CD4-positive, alpha-beta T cell treated with Interleukin-15 for 1 hour (primary cell): ENCODE results near the gene ESYT2.
"Not testable (repeated sequence)": the region's sequence is repeated elsewhere in the genome, so short reads cannot be mapped to it uniquely, and the experiment has no call there.

Experiments
- DNase-seq: peaks from one replicate; pipeline ENCODE4 v3.0.0-alpha.2; 2020

ESYT2 gene

GRCh38 chr7:158829342-158830210 is at the start of gene ESYT2:
Gene ESYT2, minus strand, starts transcription at chr7:158829509. Its CDS starts 91 bp downstream, at chr7:158829418.
- peak; percentile 98 for DNase-seq

- DNase-seq: not testable (repeated sequence)
Measured at GRCh38 chr7:158878151-158879079, 49.1 kb upstream of the ESYT2 start.

GRCh38 chr7:158876984-158877383 is 47.7 kb upstream of the ESYT2 start:
- DNase-seq: no peak

DNA sequence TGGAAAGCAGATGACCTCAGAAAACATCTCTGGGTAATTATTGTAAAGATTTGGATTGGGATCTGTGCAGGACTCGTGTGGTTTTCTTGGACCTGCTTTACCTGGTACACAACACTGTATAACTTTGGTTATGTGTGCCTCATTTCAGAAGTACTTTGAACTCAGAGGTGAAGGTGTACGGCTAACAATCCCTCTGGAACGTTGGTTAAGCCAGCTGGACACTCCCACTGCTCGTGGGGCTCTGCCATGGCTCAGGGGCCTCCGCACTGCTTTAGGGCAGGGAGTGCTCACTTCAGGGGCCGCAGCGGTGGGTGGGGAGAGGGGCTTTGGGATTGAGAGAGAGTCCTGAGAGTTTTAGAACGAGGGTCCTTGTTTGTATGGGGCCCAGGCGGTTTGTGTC is 40.6 kb upstream of the ESYT2 start:
- no peak for DNase-seq

DNA sequence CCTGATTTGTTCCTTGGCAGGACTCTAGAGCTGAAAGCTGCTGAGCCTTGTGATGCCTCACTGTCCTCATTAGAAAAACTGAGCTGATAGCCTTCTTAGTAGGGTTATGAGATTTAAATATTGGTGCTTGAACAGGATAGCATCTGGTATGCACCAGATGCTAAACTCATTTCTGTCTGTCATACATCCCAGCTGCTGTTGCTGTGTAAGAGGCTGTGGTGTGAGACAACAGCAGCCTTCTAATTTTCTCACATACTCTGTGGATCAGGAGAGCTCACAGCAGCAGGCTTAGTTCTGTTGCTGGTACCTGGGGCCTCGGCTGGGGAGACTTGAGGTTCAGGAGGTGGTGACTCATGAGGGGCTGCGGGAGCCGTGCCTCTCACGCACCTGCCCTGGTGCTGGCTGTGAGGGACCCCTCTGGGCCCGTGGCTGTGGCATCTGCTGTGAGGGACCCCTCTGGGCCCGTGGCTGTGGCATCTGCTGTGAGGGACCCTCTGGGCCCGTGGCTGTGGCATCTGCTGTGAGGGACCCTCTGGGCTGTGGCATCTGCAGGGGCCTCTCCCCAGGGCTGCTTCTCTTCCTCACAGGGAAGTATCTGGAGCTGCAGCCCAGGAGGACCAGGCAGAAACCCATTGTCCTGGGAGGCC is 39.6 kb upstream of the ESYT2 start:
- no peak for DNase-seq

- no peak for DNase-seq
Measured at GRCh38 chr7:158867214-158867984, 38.1 kb upstream of the ESYT2 start.

- DNase-seq: no peak
Measured at GRCh38 chr7:158865977-158866376, 36.7 kb upstream of the ESYT2 start.

DNA sequence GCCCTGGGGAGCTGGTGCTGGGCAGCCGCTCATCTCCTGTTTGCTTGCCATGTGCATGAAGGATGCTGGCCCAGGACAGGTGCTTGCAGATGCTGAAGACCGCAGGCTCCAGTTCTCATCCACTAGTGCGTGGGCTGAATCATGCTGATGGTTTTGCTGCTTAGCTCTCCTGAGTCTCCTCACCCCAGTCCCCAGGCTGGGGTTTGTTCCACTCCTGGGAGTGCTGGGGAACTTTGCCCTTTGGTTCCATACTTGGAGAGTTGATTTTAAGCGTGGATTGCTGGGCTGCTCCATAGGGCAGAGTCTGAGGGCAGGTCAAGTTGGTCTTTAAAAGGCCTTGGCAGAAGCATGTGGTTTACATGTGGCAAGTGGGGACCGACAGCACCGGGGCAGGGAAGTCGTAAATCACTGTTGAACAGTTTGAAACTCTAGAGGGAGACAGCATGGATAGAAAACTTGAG is 36.2 kb upstream of the ESYT2 start:
- no peak for DNase-seq

DNA sequence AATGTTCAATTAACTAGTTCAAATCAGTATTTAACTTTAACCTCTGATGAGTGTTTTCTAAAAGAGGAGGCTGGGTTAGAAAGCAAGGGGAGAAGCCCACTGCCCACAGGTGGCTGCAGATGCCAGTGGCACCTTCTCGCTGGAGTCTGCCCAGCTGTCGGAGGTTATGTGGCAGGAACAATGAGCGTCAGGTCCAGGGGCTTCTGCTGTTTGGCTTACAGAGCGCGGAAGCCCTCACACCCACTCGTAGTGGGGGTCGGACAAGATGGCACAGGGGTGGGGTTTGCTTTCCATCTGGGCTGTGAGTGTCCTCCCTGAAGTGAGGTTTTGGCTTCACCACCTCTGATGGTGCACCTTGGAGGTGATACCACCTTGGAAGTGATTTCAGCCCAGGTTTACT is 35.5 kb upstream of the ESYT2 start:
- DNase-seq: no peak

- no peak for DNase-seq
Measured at GRCh38 chr7:158864507-158864820, 35.2 kb upstream of the ESYT2 start.

GRCh38 chr7:158863611-158864506 is 34.5 kb upstream of the ESYT2 start:
- DNase-seq: peak; percentile 38

DNA sequence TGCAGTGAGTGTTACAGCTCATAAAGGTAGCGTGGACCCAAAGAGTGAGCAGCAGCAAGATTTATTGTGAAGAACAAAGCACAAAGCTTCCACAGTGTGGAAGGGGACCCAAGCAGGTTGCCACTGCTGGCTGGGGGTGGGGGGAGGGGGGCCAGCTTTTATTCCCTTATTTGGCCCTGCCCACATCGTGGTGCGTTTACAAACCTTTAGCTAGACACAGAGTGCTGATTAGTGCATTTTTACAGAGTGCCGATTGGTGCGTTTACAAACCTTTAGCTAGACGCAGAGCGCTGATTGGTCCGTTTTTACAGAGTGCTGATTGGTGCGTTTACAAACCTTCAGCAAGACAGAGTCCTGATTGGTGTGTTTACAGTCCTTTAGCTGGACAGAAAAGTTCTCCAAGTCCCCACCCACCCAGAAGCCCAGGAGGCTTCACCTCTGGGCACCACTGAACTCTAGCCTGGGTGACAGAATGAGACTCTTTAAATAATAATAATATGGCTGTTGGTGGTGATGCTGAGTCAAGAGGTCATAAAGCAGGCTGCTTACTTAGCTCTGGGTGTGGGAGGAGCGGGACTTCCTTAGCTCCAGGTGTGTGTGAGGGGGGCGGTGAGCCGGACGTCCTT is 33.8 kb upstream of the ESYT2 start:
- DNase-seq: not testable (repeated sequence)

DNA sequence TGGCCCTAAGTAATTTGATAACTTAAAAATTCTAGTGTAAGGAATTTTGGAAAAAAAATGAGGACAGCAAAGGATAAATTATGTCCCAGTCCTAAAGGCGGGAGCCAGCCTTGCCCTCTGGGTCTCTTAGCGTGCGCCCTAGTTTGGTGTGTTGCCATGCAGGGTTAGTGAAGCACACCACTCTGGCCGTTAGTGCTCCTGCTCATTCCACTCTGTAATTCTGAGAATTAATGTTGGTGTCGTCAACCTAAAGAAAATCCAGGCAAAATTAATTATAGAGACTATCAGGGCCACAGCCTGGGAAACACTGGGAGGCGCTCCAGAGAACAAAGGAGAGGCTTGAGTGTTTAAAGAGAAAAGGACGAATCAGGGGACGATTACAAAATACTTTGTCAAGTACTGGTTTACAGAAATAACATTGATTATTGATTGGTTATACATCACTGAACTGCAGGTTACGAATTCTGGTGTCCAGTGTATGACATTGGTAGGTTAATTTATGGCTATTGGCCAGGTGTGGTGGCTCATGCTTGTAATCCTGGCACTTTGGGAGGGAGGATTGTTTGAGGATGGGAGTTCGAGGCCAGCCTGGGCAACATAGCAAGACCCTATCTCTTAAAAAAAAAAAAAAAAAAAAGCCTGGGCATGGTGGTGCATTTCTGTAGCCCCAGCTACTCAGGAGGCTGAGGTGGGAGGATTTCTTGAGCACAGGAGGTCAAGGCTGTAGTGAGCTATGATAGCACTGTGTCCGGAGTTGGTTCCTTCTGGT is 32.8 kb upstream of the ESYT2 start:
- DNase-seq: no peak

GRCh38 chr7:158861004-158861787 is 31.9 kb upstream of the ESYT2 start:
- DNase-seq: no peak

DNA sequence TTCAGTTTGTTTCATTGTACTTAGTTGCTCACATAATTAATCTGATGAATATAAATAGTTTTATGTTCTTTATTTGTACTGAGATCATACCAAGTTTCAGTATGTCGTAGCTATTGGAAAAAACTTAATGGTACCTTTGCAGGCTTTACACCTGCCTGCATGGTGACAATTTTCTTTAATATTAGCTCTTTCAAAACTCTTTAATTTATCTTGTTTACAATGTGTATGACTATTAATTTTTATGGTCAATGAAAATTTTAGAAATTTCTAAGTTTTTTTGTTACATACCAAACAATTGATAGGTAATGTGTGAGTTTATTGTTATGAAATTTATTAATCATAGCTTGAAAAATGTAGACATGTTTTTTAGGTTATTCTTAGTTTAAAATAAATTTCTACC is 31.1 kb upstream of the ESYT2 start:
- DNase-seq: no peak

DNA sequence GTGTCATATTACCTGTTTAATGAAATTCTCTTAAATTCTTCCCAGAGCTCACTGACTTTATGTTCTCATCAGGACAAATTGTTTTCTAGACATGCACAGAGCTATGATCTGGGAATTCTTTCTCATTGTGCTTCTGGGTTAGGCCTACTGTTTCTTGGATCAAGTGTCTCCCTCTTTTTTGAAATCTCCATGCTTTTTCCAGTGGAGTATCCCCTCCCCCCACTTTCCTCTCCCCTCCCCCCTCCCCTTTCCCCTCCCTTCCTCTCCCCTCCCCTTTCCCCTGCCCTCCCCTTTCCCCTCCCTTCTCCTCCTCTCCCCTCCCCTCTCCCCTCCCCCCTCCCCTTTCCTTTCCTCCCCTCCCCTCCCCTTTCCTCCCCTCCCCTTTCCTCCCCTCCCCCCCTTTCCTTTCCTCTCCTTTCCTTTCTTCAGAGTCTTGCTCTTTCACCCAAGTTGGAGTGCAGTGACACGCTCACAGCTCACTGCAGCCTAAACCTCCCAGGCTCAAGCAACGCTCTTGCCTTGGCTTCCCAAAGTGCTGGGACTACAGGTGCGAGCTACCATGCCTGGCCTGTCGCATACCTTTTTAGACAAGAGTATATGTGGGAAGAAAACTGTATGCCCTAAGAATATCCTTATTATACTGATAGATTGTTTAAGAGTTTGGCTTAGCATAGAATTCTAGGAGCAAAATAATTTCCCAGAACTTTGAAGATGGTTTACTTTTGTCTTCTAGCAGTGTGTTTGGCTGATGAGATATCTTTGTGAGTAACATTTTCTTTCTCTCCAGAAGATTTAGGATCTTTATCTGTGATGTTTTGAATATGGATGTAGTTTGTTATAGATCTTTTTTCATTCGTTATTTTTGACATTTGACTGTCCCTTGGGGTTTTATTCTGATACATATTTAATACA is 29.5 kb upstream of the ESYT2 start:
- DNase-seq: no peak

DNA sequence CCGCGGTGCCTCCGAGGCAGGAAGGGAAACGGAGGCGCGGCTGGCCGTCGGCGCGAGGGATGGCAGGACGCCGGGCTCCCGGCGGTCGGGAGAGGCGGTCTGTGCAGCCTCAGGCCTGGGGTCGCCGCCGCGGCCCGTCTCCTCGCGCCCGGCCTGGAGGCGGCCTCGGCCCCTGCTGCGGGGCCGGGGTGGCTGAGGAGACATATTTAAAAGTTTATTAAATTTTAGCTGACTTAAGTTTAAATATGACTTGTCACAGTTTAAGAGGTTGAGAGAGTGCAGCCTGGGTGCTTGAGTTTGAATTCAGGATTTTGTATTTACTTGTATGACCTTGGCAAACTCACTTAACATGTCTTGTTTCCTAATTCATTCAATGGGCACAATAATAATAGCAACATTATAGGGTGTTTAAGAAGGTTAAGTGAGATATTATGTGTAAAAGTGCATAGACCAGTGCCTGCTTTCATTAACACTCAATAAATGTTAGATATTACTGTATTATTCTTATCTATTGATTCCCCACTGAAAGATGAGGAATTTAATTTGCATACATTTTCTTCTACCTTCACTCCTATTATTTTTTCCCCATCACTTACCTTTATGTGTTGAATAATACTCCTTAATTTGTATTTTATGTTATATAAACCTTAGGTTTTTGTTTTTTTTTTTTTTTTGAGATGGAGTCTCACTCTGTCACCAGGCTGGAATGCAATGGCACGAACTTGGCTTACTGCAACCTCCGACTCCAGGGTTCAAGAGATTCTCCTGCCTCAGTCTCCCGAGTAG is 27.8 kb upstream of the ESYT2 start:
- DNase-seq: no peak
